IMR-90 (cell line): ENCODE results near the gene TYSND1. TPM values are rescaled to one million over a fixed set of nuclear protein-coding genes. Genes with fewer than 3 reads are reported as not detected.
A peak's percentile ranks its signal among the peaks of the same experiment; 100 is the strongest.

Experiments used
- ATAC-seq: fragments of 200-7000 bp; cut with Tn5 transposase; 2 replicates; pipeline ENCODE4 v1.9.1; 2020; ENCODE audit warnings: low read depth, mild to moderate bottlenecking, moderate library complexity
- BruUV-seq: library from RNA; stranded (reverse); fragments of 400-500 nt; replicated peaks from 2 replicates; lab custom pipeline; 2021; lab: Mats Ljungman, UMichigan
- CTCF ChIA-PET: fragments of 300-600 bp; formaldehyde crosslinking; extraction: SDS; loops from one replicate; lab custom pipeline; 2021; ENCODE audit warnings: antibody characterized with exemption; lab: Yijun Ruan, JAX
- POLR2A ChIA-PET: fragments of 300-600 bp; sonication (Branson Sonifier 250); formaldehyde crosslinking; loops from one replicate; lab custom pipeline; 2022; ENCODE audit warnings: antibody characterized with exemption; ENCODE audit not compliant: unreplicated experiment; lab: Charles Lee
- DNase-seq: peaks from one replicate; pipeline ENCODE4 v3.0.0; 2013
- H2AFZ ChIP-seq: replicated peaks from 2 replicates; pipeline ENCODE3; 2013; ENCODE audit warnings: low read length, mild to moderate bottlenecking; ENCODE audit not compliant: poor library complexity
- H2AK5ac ChIP-seq: 2 replicates; pipeline ENCODE4 v1.6.1; 2013; ENCODE audit warnings: low read depth, low read length, inconsistent platforms
- H2AK9ac ChIP-seq: replicated peaks from 2 replicates; pipeline ENCODE3; 2013; ENCODE audit warnings: mild to moderate bottlenecking, low read depth, low read length, moderate library complexity; ENCODE audit not compliant: poor library complexity
- H2BK120ac ChIP-seq: 2 replicates; pipeline ENCODE4 v1.6.1; 2013; ENCODE audit warnings: low read depth, low read length, inconsistent platforms
- H2BK15ac ChIP-seq: 3 replicates; pipeline ENCODE4 v1.6.1; 2013; ENCODE audit warnings: low read depth, low read length, inconsistent platforms
- H2BK20ac ChIP-seq: 2 replicates; pipeline ENCODE4 v1.6.1; 2013; ENCODE audit warnings: low read depth, mild to moderate bottlenecking, inconsistent platforms, low read length, moderate library complexity
- H2BK5ac ChIP-seq: 2 replicates; pipeline ENCODE4 v1.6.1; 2013; ENCODE audit warnings: mild to moderate bottlenecking, low read depth, low read length, inconsistent platforms; ENCODE audit not compliant: poor library complexity, severe bottlenecking
- H3K14ac ChIP-seq: replicated peaks from 2 replicates; pipeline ENCODE4 v1.6.1; 2013; ENCODE audit warnings: low read depth, low read length, inconsistent platforms
- H3K18ac ChIP-seq: 2 replicates; pipeline ENCODE4 v1.6.1; 2013; ENCODE audit warnings: low read depth, low read length, control low read depth
- H3K23ac ChIP-seq: 2 replicates; pipeline ENCODE4 v1.6.1; 2013; ENCODE audit warnings: low read depth, low read length, inconsistent platforms
- H3K27ac ChIP-seq: 2 replicates; pipeline ENCODE4 v1.5.1; 2013; ENCODE audit warnings: mild to moderate bottlenecking, control low read depth, low read length; ENCODE audit not compliant: insufficient read depth
- H3K27me3 ChIP-seq: 2 replicates; pipeline ENCODE4 v1.6.1; 2013; ENCODE audit warnings: low read length; ENCODE audit not compliant: control insufficient read depth, insufficient read depth
- H3K36me3 ChIP-seq: 2 replicates; pipeline ENCODE4 v1.6.1; 2013; ENCODE audit warnings: low read length, mixed read lengths; ENCODE audit not compliant: control insufficient read depth, insufficient read depth
- H3K4ac ChIP-seq: 2 replicates; pipeline ENCODE4 v1.6.1; 2013; ENCODE audit warnings: low read depth, low read length, inconsistent platforms
- H3K4me1 ChIP-seq: 2 replicates; pipeline ENCODE4 v1.6.1; 2013; ENCODE audit warnings: low read length, mixed read lengths; ENCODE audit not compliant: control insufficient read depth, insufficient read depth
- H3K4me2 ChIP-seq: 2 replicates; pipeline ENCODE4 v1.6.1; 2013; ENCODE audit warnings: low read depth, mild to moderate bottlenecking, control low read depth, low read length, moderate library complexity
- H3K4me3 ChIP-seq: 2 replicates; pipeline ENCODE4 v1.5.1; 2013; ENCODE audit warnings: low read depth, mild to moderate bottlenecking, control low read depth, low read length, moderate library complexity; ENCODE audit not compliant: insufficient read depth
- H3K56ac ChIP-seq: 2 replicates; pipeline ENCODE4 v1.6.1; 2013; ENCODE audit warnings: low read length, inconsistent platforms; ENCODE audit not compliant: insufficient read depth; ENCODE audit errors: extremely low read depth
- H3K79me1 ChIP-seq, 2 experiments: 2 replicates each; pipeline ENCODE4 v1.6.1; 2013; ENCODE audit warnings: low read length in 2 of 2, inconsistent platforms in 1 of 2, low read depth in 1 of 2
- H3K9ac ChIP-seq: 2 replicates; pipeline ENCODE4 v1.6.1; 2013; ENCODE audit warnings: low read depth, low read length, control low read depth
- H3K9me1 ChIP-seq: 2 replicates; pipeline ENCODE4 v1.6.1; 2013; ENCODE audit warnings: low read length, inconsistent platforms; ENCODE audit not compliant: insufficient read depth
- H3K9me3 ChIP-seq: 2 replicates; pipeline ENCODE4 v1.6.1; 2013; ENCODE audit warnings: low read length; ENCODE audit not compliant: control insufficient read depth, insufficient read depth
- H4K20me1 ChIP-seq: 2 replicates; pipeline ENCODE4 v1.6.1; 2013; ENCODE audit warnings: low read length, inconsistent platforms; ENCODE audit not compliant: insufficient read depth
- H4K5ac ChIP-seq: 2 replicates; pipeline ENCODE4 v1.6.1; 2013; ENCODE audit warnings: mild to moderate bottlenecking, low read depth, low read length, control low read depth
- H4K8ac ChIP-seq, 2 experiments: 2 replicates each; pipeline ENCODE4 v1.6.1; 2013; ENCODE audit warnings: low read depth in 2 of 2, low read length in 2 of 2, control low read depth in 1 of 2, inconsistent platforms in 1 of 2
- H4K91ac ChIP-seq: 2 replicates; pipeline ENCODE4 v1.6.1; 2013; ENCODE audit warnings: low read depth, low read length, inconsistent platforms; ENCODE audit not compliant: insufficient read depth
- BHLHE40 ChIP-seq: fragments of 150-350 bp; IDR thresholded peaks from 2 replicates; pipeline ENCODE4 v1.6.1; 2016; ENCODE audit warnings: mild to moderate bottlenecking, low read depth, low read length
- CHD1 ChIP-seq: IDR thresholded peaks from 2 replicates; pipeline ENCODE4 v1.6.1; 2012; ENCODE audit warnings: low read depth, low read length, improper control_type of control experiment
- ELK1 ChIP-seq: fragments of 150-350 bp; IDR thresholded peaks from 2 replicates; pipeline ENCODE4 v1.6.1; 2016; ENCODE audit warnings: low read depth, mild to moderate bottlenecking, low read length, moderate library complexity, borderline replicate concordance
- FOS ChIP-seq: fragments of 150-350 bp; IDR thresholded peaks from 2 replicates; pipeline ENCODE4 v1.6.1; 2016; ENCODE audit warnings: low read depth, low read length
- MAFK ChIP-seq: IDR thresholded peaks from 2 replicates; pipeline ENCODE4 v1.6.1; 2012; ENCODE audit warnings: low read depth, low read length, improper control_type of control experiment
- MAZ ChIP-seq: IDR thresholded peaks from 2 replicates; pipeline ENCODE4 v1.6.1; 2012; ENCODE audit warnings: low read depth, mild to moderate bottlenecking, low read length, improper control_type of control experiment, moderate library complexity, borderline replicate concordance
- NFE2L2 ChIP-seq: fragments of 150-350 bp; IDR thresholded peaks from 2 replicates; pipeline ENCODE4 v1.6.1; 2016; ENCODE audit warnings: low read depth, mild to moderate bottlenecking, low read length
- RAD21 ChIP-seq: IDR thresholded peaks from 2 replicates; pipeline ENCODE4 v1.6.1; 2012; ENCODE audit warnings: low read length, improper control_type of control experiment
- RCOR1 ChIP-seq: IDR thresholded peaks from 2 replicates; pipeline ENCODE4 v1.6.1; 2012; ENCODE audit warnings: mild to moderate bottlenecking, low read length, improper control_type of control experiment; ENCODE audit not compliant: insufficient replicate concordance
- SMC3 ChIP-seq: fragments of 150-350 bp; IDR thresholded peaks from 2 replicates; pipeline ENCODE4 v1.6.1; 2016; ENCODE audit warnings: low read depth, mild to moderate bottlenecking, antibody characterized with exemption, low read length, moderate library complexity
- WGBS, 2 experiments: methylation state at CpG; one replicate each; pipeline versions ENCODE4 v1.1.5 to v1.1.7; 2013; ENCODE audit warnings: missing lambda C conversion rate in 2 of 2; ENCODE audit not compliant: insufficient read length in 1 of 2; ENCODE audit errors: extremely low coverage in 2 of 2; 5-methylcytosine and 5-hydroxymethylcytosine counted together
- dilution Hi-C: fragments of 300-500 bp; cut with HindIII; formaldehyde crosslinking; loops from one replicate; pipeline ENCODE4 v1.14.3; 2018; ENCODE audit warnings: low sequenced_read_pairs; ENCODE audit not compliant: unreplicated experiment
- in situ Hi-C: fragments of 300-500 bp; cut with MboI; formaldehyde crosslinking; loops from 3 replicates; pipeline ENCODE4 v1.14.3; 2019; ENCODE audit warnings: low sequenced_read_pairs, inconsistent platforms, mixed read lengths
- intact Hi-C: fragments of 100-400 bp; cut with micrococcal nuclease; formaldehyde crosslinking; loops from 2 replicates; pipeline ENCODE4 v1.10.0; 2022
- polyA plus RNA-seq, 3 experiments: library from polyadenylated mRNA; depleted of rRNA; stranded (reverse); fragments of >200 nt; gene quantifications; 2 replicates each; pipeline ENCODE4 v1.2.3, GENCODE V29; 2012; ENCODE audit warnings: low replicate concordance in 1 of 3
- total RNA-seq: library from RNA; depleted of rRNA; stranded (reverse); fragments of >200 nt; gene quantifications from 2 replicates; pipeline ENCODE4 v1.2.3, GENCODE V29; 2012
- TF ChIP-seq, protein P1 (sequence below): conservative IDR thresholded peaks from 2 replicates; pipeline ENCODE4 v1.5.1; 2012; ENCODE audit warnings: mild to moderate bottlenecking, low read depth, low read length, improper control_type of control experiment

TYSND1 gene
- total and polyA plus RNA-seq, 2 of the 4 experiments (the other 2 are of a cell fraction), result 2.9 to 4.1 TPM

GRCh38 chr10:70090013-70090412 lies 56.5 kb downstream of the TYSND1 start:
- no peaks in the 10 kb centered on the region for H3K9me3 ChIP-seq
- no peak overlapping the region for H4K8ac ChIP-seq
- DNase-seq (peak; percentile 14), ATAC-seq (no peak)
- CTCF ChIA-PET, result no interaction called here
- H3K9me1 ChIP-seq, result peaks cover 2% of the 10 kb centered on the region; the same call in 1 of the 2 replicates
- intact Hi-C loops (no loop called here), dilution Hi-C loops (no loop called here), in situ Hi-C loops (no loop called here)
- no peak overlapping the region for H2BK15ac ChIP-seq
- no peak overlapping the region for H3K4ac ChIP-seq
- no peak overlapping the region for H3K56ac ChIP-seq
- H3K4me1 ChIP-seq, result no peaks in the 10 kb centered on the region
- H3K23ac ChIP-seq, result no peak overlapping the region
- no peak overlapping the region for H2AK5ac ChIP-seq
- no peak overlapping the region for H3K14ac ChIP-seq
- H4K20me1 ChIP-seq, result no peaks in the 10 kb centered on the region
- WGBS, 2 experiments, result 98% methylated on average over 6 of the region's 8 CpGs; no CpG with 5 or more reads in 1 of the 2 experiments
- H3K79me1 ChIP-seq, result no peaks in the 10 kb centered on the region
- no peak overlapping the region for H2BK20ac ChIP-seq
- H2BK120ac ChIP-seq, result no peak overlapping the region
- no peak overlapping the region for H3K18ac ChIP-seq
- POLR2A ChIA-PET, result no interaction called here
- no peaks in the 10 kb centered on the region for H3K27me3 ChIP-seq
- H3K36me3 ChIP-seq, result peaks cover 25% of the 10 kb centered on the region
- no peak overlapping the region for H3K4me2 ChIP-seq
- no peak overlapping the region for H4K91ac ChIP-seq
- H3K27ac ChIP-seq, result no peak overlapping the region
- no peak overlapping the region for H3K9ac ChIP-seq
- H2BK5ac ChIP-seq, result no peak overlapping the region
- H3K4me3 ChIP-seq, result no peak overlapping the region
- no peak overlapping the region for H2AK9ac ChIP-seq
- no TSS peak for BruUV-seq
- no peak overlapping the region for H2AFZ ChIP-seq
- no peak overlapping the region for H4K5ac ChIP-seq
- TF ChIP-seq FOS (no peak), RCOR1 (no peak), SMC3 (no peak), NFE2L2 (no peak), CHD1 (no peak), RAD21 (no peak), MAZ (no peak), ELK1 (no peak), MAFK (no peak), BHLHE40 (no peak)
- TF ChIP-seq, protein P1, sequence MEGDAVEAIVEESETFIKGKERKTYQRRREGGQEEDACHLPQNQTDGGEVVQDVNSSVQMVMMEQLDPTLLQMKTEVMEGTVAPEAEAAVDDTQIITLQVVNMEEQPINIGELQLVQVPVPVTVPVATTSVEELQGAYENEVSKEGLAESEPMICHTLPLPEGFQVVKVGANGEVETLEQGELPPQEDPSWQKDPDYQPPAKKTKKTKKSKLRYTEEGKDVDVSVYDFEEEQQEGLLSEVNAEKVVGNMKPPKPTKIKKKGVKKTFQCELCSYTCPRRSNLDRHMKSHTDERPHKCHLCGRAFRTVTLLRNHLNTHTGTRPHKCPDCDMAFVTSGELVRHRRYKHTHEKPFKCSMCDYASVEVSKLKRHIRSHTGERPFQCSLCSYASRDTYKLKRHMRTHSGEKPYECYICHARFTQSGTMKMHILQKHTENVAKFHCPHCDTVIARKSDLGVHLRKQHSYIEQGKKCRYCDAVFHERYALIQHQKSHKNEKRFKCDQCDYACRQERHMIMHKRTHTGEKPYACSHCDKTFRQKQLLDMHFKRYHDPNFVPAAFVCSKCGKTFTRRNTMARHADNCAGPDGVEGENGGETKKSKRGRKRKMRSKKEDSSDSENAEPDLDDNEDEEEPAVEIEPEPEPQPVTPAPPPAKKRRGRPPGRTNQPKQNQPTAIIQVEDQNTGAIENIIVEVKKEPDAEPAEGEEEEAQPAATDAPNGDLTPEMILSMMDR, result no peak
